Vagina (tissue), 2 donors: ENCODE results near the gene MICALL1.

Experiments
- CTCF ChIP-seq, 3 experiments: fragments of 450-650 bp in 2 of 3; fragments of 200-600 bp in 1 of 3; sonication (generic) in 1 of 3; IDR thresholded peaks; one replicate each; pipeline ENCODE4 v1.5.1; 2017 to 2019; ENCODE audit warnings: antibody characterized with exemption in 3 of 3, mild to moderate bottlenecking in 2 of 3, moderate library complexity in 2 of 3
- POLR2A ChIP-seq, 2 donors: fragments of 450-650 bp; IDR thresholded peaks; one replicate each; pipeline ENCODE4 v1.6.1; 2017; ENCODE audit warnings: antibody characterized with exemption in 2 of 2, mild to moderate bottlenecking in 2 of 2, moderate library complexity in 2 of 2

GRCh38 chr22:37932401-37932800 lies 26.3 kb downstream of the MICALL1 start:
- no peak for TF ChIP-seq POLR2A (IDR thresholded peaks at IDR 0.05)
- TF ChIP-seq CTCF (IDR thresholded peaks at IDR 0.05), result no peak
